ENCODE data around the gene RABGAP1L. TPM values are rescaled to one million over a fixed set of nuclear protein-coding genes. Genes with fewer than 3 reads are reported as not detected.

Gene RABGAP1L
- total and polyA plus RNA-seq, 2 of the 4 experiments (the other 2 are of a cell fraction) = 7.9 to 26.7 TPM

DNA sequence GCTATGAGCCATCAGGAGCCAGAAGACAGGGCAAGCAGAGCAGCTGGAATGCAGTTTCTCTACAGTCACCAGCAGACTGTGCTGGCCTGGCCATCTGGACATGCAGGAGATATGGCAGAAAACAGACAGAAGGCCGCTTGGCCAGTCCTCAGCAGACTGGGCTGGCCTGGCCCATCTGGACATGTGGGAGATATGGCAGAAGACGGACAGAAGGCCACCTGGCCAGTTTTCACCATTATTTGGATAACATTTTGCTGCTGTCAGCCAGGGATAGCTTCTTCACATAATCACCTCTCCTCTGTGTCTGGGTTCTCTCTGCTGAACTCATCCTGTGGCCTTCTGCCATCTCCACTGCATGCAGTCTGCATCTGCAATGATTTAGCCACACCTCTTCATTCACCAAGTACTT is 815.4 kb downstream of the RABGAP1L start:
- H3K4me1 ChIP-seq (ENCODE audit: control insufficient read depth, insufficient read depth, low read length) = peaks cover 2% of the 10 kb centered on the region; the same call in 1 of the 2 replicates
- H3K4ac ChIP-seq (ENCODE audit: low read depth, low read length) = no peak overlapping the region
- DNase-seq = no peak
- H3K27me3 ChIP-seq (ENCODE audit: control insufficient read depth, insufficient read depth, low read length) = no peaks in the 10 kb centered on the region; the same call in 1 of the 2 replicates
- H4K91ac ChIP-seq (ENCODE audit: insufficient read depth, low read depth, low read length) = no peak overlapping the region
- no peak overlapping the region for H4K5ac ChIP-seq (ENCODE audit: low read depth, low read length)
- H3K9ac ChIP-seq (ENCODE audit: low read depth, low read length) = no peak overlapping the region
- H3K14ac ChIP-seq (replicated peaks; ENCODE audit: low read depth, low read length) = no peak overlapping the region
- dilution Hi-C loops (cut with HindIII; ENCODE audit: low sequenced_read_pairs, unreplicated experiment) (no loop called here), intact Hi-C loops (cut with micrococcal nuclease) (no loop called here), in situ Hi-C loops (cut with MboI; ENCODE audit: low sequenced_read_pairs) (loop anchor here (25.0 kb wide), 1 partner anchor 712 kb away; no protein-coding TSS in a partner anchor)
- H3K9me3 ChIP-seq (ENCODE audit: control insufficient read depth, insufficient read depth, low read length) = no peaks in the 10 kb centered on the region
- no peaks in the 10 kb centered on the region for H3K79me1 ChIP-seq (ENCODE audit: low read depth in 1 of 2, low read length in 2 of 2)
- no peaks in the 10 kb centered on the region for H3K9me1 ChIP-seq (ENCODE audit: insufficient read depth, low read length)
- no peak overlapping the region for H2AK9ac ChIP-seq (replicated peaks; ENCODE audit: low read depth, low read length, poor library complexity)
- no peak overlapping the region for H2BK120ac ChIP-seq (ENCODE audit: low read depth, low read length)
- no peak overlapping the region for H3K23ac ChIP-seq (ENCODE audit: low read depth, low read length)
- ChIA-PET CTCF (no interaction called here), POLR2A (ENCODE audit: unreplicated experiment) (no interaction called here)
- no TSS peak for BruUV-seq (replicated peaks)
- no peak overlapping the region for H2AFZ ChIP-seq (replicated peaks; ENCODE audit: low read length, poor library complexity)
- WGBS, 2 experiments (ENCODE audit: extremely low coverage in 2 of 2, insufficient read length in 1 of 2) = no CpG with 5 or more reads among the region's 2 CpGs
- no peak for TF ChIP-seq RCOR1 (IDR thresholded peaks at IDR 0.05; ENCODE audit: insufficient replicate concordance, low read length)
- no peak for TF ChIP-seq NFE2L2 (IDR thresholded peaks at IDR 0.05; ENCODE audit: low read depth, low read length)
- no peak for TF ChIP-seq MXI1 (IDR thresholded peaks at IDR 0.05; ENCODE audit: borderline replicate concordance, low read depth, low read length)
- TF ChIP-seq MAFK (IDR thresholded peaks at IDR 0.05; ENCODE audit: low read depth, low read length) = no peak
- TF ChIP-seq SMC3 (IDR thresholded peaks at IDR 0.05; ENCODE audit: low read depth, low read length) = no peak
- TF ChIP-seq, protein P1, sequence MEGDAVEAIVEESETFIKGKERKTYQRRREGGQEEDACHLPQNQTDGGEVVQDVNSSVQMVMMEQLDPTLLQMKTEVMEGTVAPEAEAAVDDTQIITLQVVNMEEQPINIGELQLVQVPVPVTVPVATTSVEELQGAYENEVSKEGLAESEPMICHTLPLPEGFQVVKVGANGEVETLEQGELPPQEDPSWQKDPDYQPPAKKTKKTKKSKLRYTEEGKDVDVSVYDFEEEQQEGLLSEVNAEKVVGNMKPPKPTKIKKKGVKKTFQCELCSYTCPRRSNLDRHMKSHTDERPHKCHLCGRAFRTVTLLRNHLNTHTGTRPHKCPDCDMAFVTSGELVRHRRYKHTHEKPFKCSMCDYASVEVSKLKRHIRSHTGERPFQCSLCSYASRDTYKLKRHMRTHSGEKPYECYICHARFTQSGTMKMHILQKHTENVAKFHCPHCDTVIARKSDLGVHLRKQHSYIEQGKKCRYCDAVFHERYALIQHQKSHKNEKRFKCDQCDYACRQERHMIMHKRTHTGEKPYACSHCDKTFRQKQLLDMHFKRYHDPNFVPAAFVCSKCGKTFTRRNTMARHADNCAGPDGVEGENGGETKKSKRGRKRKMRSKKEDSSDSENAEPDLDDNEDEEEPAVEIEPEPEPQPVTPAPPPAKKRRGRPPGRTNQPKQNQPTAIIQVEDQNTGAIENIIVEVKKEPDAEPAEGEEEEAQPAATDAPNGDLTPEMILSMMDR (conservative IDR thresholded peaks at IDR 0.05; ENCODE audit: low read depth, low read length) = no peak
- TF ChIP-seq, protein P2, sequence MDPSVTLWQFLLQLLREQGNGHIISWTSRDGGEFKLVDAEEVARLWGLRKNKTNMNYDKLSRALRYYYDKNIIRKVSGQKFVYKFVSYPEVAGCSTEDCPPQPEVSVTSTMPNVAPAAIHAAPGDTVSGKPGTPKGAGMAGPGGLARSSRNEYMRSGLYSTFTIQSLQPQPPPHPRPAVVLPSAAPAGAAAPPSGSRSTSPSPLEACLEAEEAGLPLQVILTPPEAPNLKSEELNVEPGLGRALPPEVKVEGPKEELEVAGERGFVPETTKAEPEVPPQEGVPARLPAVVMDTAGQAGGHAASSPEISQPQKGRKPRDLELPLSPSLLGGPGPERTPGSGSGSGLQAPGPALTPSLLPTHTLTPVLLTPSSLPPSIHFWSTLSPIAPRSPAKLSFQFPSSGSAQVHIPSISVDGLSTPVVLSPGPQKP (IDR thresholded peaks at IDR 0.05; ENCODE audit: borderline replicate concordance, low read depth, low read length) = no peak
- TF ChIP-seq CHD1 (IDR thresholded peaks at IDR 0.05; ENCODE audit: low read depth, low read length) = no peak
- TF ChIP-seq RFX5 (IDR thresholded peaks at IDR 0.05; ENCODE audit: low read depth, low read length) = no peak
- TF ChIP-seq, protein P3, sequence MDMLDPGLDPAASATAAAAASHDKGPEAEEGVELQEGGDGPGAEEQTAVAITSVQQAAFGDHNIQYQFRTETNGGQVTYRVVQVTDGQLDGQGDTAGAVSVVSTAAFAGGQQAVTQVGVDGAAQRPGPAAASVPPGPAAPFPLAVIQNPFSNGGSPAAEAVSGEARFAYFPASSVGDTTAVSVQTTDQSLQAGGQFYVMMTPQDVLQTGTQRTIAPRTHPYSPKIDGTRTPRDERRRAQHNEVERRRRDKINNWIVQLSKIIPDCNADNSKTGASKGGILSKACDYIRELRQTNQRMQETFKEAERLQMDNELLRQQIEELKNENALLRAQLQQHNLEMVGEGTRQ (IDR thresholded peaks at IDR 0.05; ENCODE audit: low read depth, low read length) = no peak
- no peak for TF ChIP-seq MAZ (IDR thresholded peaks at IDR 0.05; ENCODE audit: borderline replicate concordance, low read depth, low read length)
- no peak for TF ChIP-seq BHLHE40 (IDR thresholded peaks at IDR 0.05; ENCODE audit: low read depth, low read length)
- TF ChIP-seq CEBPB (IDR thresholded peaks at IDR 0.05; ENCODE audit: low read depth, low read length) = no peak
- TF ChIP-seq FOS (IDR thresholded peaks at IDR 0.05; ENCODE audit: low read depth, low read length) = no peak
- no peak for ATAC-seq (ENCODE audit: low read depth)
- H3K36me3 ChIP-seq (ENCODE audit: control insufficient read depth, insufficient read depth, low read length) = no peaks in the 10 kb centered on the region
- no peak overlapping the region for H3K18ac ChIP-seq (ENCODE audit: low read depth, low read length)
- H2BK15ac ChIP-seq (ENCODE audit: low read depth, low read length) = no peak overlapping the region
- no peak overlapping the region for H3K4me2 ChIP-seq (ENCODE audit: low read depth, low read length)
- H2BK20ac ChIP-seq (ENCODE audit: low read depth, low read length) = no peak overlapping the region
- no peak overlapping the region for H3K4me3 ChIP-seq (ENCODE audit: insufficient read depth, low read depth, low read length)
- H2BK5ac ChIP-seq (ENCODE audit: low read depth, low read length, poor library complexity, severe bottlenecking) = no peak overlapping the region
- no peak overlapping the region for H2AK5ac ChIP-seq (ENCODE audit: low read depth, low read length)
- H3K27ac ChIP-seq (ENCODE audit: insufficient read depth, low read length) = no peak overlapping the region
- no peak overlapping the region for H4K8ac ChIP-seq (ENCODE audit: low read depth in 2 of 2, low read length in 2 of 2)
- H4K20me1 ChIP-seq (ENCODE audit: insufficient read depth, low read length) = no peaks in the 10 kb centered on the region
- H3K56ac ChIP-seq (ENCODE audit: extremely low read depth, insufficient read depth, low read length) = no peak overlapping the region
